Left renal pelvis (tissue), 4 donors: ENCODE measurements around the gene UBL4A. TPM values are rescaled to one million over a fixed set of nuclear protein-coding genes. Genes with fewer than 3 reads are reported as not detected.
A peak's percentile ranks its signal among the peaks of the same experiment; 100 is the strongest.

Experiments
- DNase-seq, 4 donors: peaks; one replicate each; pipeline ENCODE4 v3.0.0-alpha.2; 2013; ENCODE audit warnings: low read depth in 4 of 4, low spot score in 3 of 4
- polyA plus RNA-seq, 4 donors: library from polyadenylated mRNA; unstranded; fragments of 120-200 nt; gene quantifications; one replicate each; pipeline ENCODE4 v1.2.1, GENCODE V29; 2013; ENCODE audit not compliant: insufficient read length in 4 of 4

The UBL4A gene
- polyA plus RNA-seq, 4 donors: 19.9 to 29.3 (median 27.1) TPM

GRCh38 chrX:154484255-154485149, 1.9 kb downstream of the UBL4A start:
- no peak for DNase-seq

- DNase-seq: no peak
Measured at GRCh38 chrX:154483325-154483724, 3.1 kb downstream of the UBL4A start.

- no peak for DNase-seq
Measured at GRCh38 chrX:154482786-154483185, 3.6 kb downstream of the UBL4A start.

GRCh38 chrX:154481911-154482601, 4.4 kb downstream of the UBL4A start:
- DNase-seq: no peak

GRCh38 chrX:154481195-154481594, 5.2 kb downstream of the UBL4A start:
- no peak for DNase-seq

GRCh38 chrX:154478728-154479622, 7.4 kb downstream of the UBL4A start, which contains the start of gene LAGE3:
LAGE3 (minus strand) TSS chrX:154479281; CDS start chrX:154478915, 366 bp downstream.
- peak in 3 of 4 donors; percentile 60 to 68 (median 62) for DNase-seq

GRCh38 chrX:154477891-154478477, 8.4 kb downstream of the UBL4A start:
- no peak for DNase-seq

GRCh38 chrX:154476821-154477220, 9.6 kb downstream of the UBL4A start:
- DNase-seq: no peak

GRCh38 chrX:154473683-154474082, 12.7 kb downstream of the UBL4A start:
- no peak for DNase-seq

GRCh38 chrX:154472685-154473632, 13.5 kb downstream of the UBL4A start:
- no peak for DNase-seq

GRCh38 chrX:154471839-154472684, 14.4 kb downstream of the UBL4A start:
- DNase-seq: no peak

- no peak for DNase-seq
Measured at GRCh38 chrX:154470914-154471568, 15.4 kb downstream of the UBL4A start.

- DNase-seq: no peak
Measured at GRCh38 chrX:154470434-154470833, 16.0 kb downstream of the UBL4A start.

- no peak for DNase-seq
Measured at GRCh38 chrX:154469880-154470279, 16.5 kb downstream of the UBL4A start.

GRCh38 chrX:154469114-154469513, 17.3 kb downstream of the UBL4A start:
- no peak for DNase-seq

- no peak for DNase-seq
Measured at GRCh38 chrX:154468217-154468616, 18.2 kb downstream of the UBL4A start.

GRCh38 chrX:154467556-154467955, 18.9 kb downstream of the UBL4A start:
- no peak for DNase-seq

- no peak for DNase-seq
Measured at GRCh38 chrX:154466907-154467306, 19.5 kb downstream of the UBL4A start.
